M059J (cell line): ENCODE measurements around the gene BTN3A1. TPM values are rescaled to one million over a fixed set of nuclear protein-coding genes. Genes with fewer than 3 reads are reported as not detected.
"Not testable (repeated sequence)": the region's sequence is repeated elsewhere in the genome, so short reads cannot be mapped to it uniquely, and the experiment has no call there.

Experiments used
- DNase-seq: peaks from one replicate; pipeline ENCODE4 v3.0.0-alpha.2; 2012; ENCODE audit warnings: low read depth
- total RNA-seq: library from RNA; depleted of rRNA; stranded (reverse); fragments of >200 nt; shearing (Covaris generic); gene quantifications from 2 replicates; pipeline ENCODE4 v1.2.3, GENCODE V29; 2014

The BTN3A1 gene
- total RNA-seq, 1 experiment from 2014 or later = 72.7 TPM

DNA sequence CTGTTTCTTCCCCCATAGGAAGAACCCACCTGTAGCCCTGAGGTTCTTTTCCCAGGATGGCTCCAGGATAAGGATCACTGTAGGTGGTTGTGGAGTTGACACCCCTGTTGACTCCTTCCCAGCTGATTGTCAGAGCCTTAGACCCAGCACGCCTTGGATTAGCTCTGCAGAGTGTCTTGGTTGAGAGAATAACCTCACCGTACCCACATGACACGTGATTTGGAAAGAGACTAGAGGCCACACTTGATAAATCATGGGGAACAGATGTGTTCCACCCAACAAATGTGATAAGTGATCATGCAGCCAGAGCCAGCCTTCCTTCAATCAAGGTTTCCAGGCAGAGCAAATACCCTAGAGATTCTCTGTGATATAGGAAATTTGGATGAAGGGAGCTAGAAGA lies 12.2 kb downstream of the BTN3A1 start:
- DNase-seq = no peak

- DNase-seq = no peak
Observed at GRCh38 chr6:26415036-26415614, 13.1 kb downstream of the BTN3A1 start.

- peak; percentile 28 for DNase-seq
Observed at GRCh38 chr6:26415791-26416190, 13.7 kb downstream of the BTN3A1 start.

DNA sequence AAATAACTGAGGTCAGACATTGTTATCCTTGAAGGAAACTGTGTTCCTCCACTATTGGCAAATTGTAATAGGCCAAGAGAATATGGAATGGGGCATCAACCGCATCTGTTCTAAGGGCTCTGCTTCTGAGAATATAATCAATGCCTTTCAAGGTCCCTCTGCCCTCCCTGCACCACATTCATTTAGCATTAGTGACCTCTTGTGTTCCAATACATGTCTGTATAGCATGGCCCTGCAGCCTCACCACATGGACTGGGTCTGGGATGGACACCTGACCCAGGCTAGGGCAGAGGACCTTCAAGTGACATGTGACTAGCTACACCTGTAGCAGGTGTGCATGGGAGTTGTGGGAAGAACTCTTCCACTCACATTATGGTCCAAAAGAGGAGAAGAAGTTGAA lies 14.2 kb downstream of the BTN3A1 start:
- DNase-seq = no peak

DNA sequence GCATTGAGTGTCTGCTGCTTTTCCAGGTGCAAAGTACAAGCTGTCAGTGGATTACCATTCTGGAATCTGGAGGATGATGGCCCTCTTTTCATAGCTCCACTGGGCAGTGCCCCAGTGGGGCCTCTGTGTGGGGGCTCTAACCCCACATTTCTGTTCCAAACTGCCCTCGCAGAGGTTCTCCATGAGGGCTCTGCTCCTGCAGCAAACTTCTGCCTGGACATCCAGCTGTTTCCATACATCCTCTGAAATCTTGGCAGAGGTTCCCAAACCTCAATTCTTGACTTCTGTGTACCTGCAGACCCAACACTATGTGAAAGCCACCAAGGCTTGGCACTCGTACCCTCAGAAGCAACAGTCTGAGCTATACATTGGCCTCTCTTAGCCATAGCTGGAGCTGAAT lies 16.0 kb downstream of the BTN3A1 start:
- not testable (repeated sequence) for DNase-seq

GRCh38 chr6:26418795-26419194 lies 16.7 kb downstream of the BTN3A1 start:
- not testable (repeated sequence) for DNase-seq

GRCh38 chr6:26420688-26421171 lies 18.7 kb downstream of the BTN3A1 start:
- DNase-seq = peak; percentile 72

- DNase-seq = peak; percentile 97
Observed at GRCh38 chr6:26421259-26422144, 19.4 kb downstream of the BTN3A1 start.

GRCh38 chr6:26422329-26422728 lies 20.3 kb downstream of the BTN3A1 start:
- DNase-seq = no peak

DNA sequence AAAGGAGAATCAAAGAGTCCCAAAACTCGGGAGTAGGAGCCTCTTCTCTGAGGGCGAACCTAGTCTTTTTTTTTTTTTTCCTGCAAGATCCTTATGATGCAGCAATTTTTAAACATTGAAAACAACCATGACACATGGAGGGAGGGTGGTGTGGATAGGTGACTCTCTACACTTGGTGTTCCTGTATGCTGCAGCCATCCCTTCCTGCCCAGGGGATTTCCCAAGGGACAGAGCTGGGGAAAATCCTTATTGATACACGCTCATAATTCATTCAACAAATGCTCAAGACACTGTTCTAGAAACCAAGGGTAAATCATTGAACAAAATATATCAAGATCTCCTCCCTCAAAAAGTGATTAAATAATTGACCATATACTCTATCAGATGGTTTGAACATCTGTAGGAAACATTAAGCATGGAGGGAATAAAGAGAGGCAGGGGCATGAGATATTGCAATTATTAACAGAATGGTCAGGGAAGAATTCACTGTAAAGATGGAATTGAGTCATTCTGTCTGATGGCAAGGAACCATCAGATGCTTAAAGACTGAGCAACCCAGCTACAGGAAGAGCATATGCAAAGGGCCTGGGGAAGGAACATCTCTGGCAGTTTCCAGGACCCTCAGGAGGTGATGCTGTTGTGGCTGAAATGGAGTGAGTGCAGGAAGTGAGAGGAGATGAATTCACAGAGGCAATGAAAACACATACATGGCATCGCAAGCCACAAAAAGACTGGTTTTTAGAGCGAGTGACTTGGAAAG lies 24.8 kb downstream of the BTN3A1 start:
- DNase-seq = no peak

- DNase-seq = no peak
Observed at GRCh38 chr6:26427451-26427809, 25.4 kb downstream of the BTN3A1 start.

GRCh38 chr6:26428206-26428605 lies 26.1 kb downstream of the BTN3A1 start:
- DNase-seq = no peak

- no peak for DNase-seq
Observed at GRCh38 chr6:26430787-26431186, 28.7 kb downstream of the BTN3A1 start.

DNA sequence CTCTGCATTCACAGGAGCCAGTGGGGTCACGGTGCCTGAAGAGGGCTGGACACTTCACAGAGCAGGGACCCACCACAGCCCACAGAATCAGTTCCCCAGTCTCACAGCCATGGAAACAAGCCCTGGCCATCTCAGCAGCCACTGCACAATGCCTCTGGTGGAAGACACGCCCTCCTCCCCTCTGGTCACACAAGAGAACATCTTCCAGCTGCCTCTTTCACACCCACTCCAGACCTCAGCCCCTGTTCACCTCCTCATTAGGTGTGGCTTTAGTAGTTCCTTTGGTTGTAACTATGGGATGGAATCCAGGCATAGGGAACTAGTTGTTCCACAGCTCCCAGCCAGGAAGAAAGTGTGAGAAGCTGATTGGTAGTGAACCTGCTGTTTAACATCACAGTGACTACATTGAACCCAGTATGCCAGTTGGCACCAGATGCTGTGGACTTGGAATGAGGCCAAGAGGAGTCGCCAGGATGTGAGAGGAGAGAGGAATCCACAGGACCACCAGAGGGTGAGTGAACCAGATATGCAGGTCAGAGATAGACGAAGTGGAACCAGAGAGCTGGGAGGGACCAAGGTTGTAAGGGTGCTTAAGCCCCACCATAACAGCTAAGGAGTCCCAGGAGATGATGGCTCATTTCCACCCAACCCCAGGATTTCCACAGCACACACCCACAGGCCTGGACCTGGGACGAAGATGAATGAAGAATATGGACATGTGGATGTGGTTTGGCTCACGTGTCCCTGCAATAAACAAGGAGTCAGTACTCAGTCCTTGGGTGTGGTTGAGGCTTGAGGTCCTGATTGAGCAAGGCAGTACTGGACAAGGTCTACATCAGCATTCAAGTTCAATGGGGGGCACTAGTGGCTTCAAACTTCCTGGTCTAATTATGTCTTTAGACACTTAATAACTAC lies 29.4 kb downstream of the BTN3A1 start:
- DNase-seq = no peak

DNA sequence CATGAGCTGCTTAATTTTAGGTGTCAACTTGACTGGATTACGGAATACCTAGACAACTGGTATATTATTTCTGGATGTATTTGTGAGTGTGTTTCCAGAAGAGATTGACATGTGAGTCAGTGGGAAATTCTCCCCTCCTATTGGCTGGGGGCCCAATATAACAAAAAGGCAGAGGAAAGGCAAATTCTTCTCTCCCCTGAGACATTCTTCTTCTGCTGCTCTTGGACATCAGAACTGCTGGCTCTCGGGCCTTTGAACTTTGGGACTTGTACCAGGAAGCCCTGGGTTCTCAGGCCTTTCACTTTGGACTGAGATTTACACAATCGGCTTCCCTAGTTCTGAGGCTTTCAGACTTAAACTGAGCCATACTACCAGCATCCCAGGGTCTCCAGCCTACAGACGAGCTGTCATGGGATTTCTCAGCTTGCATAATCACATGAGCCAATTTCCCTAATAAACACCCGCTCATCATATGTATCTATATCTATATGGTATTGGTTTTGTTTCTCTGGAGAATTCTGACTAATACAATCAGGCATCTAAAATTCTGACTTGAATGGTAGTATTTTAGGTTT lies 30.6 kb downstream of the BTN3A1 start:
- DNase-seq = no peak

DNA sequence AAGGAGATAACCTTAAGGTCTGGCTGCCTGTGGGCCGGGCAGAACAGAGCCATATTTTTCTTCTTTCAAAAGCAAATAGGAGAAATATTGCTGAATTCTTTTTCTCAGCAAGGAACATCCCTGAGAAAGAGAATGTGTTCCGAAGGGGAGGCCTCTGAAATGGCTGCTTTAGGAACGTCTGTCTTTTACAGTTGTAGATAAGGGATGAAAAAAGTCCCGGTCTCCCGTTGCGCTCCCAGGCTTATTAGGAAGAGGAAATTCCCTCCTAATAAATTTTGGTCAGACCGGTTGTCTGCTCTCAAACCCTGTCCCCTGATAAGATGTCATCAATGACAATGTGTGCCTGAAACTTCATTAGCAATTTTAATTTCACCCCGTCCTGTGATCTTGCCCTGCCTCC lies 31.6 kb downstream of the BTN3A1 start:
- DNase-seq = not testable (repeated sequence)

DNA sequence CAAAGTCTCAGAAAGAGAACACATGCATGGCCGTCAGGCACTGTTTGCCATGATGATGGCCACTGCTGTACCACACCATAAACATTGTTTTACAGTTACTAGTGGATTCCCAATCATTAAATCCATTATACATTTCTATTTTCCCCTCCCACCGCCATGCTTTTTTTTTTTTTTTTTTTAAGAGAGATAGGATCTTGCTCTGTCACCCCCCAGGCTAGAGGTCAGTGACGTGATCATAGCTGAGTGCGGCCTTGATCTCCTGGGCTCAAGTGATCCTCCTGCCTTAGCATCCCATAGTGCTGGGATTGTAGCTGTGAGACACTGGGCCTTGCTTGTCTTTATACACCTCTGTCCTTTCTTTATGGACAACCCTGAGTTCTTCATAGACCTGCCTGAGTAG lies 33.9 kb downstream of the BTN3A1 start:
- no peak for DNase-seq

- no peak for DNase-seq
Observed at GRCh38 chr6:26437550-26437949, 35.5 kb downstream of the BTN3A1 start.

DNA sequence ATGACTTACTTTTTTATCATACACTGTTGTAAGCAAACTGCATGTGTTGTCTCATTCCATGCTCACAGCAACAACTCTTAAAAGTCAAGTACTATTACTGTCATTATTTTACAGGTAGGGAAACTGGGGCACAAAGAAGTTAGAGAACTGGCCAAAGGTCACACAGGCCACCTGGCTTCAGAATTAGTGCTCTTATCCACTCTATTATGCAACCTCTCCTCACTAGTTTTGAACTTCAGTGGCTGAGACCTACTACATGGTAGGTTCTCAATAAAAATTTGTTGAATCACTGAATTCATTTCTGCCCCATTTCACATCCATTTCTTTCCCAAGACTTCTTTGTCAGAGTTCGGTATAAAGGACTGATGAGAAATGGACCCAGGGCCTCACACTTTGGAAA lies 35.9 kb downstream of the BTN3A1 start:
- no peak for DNase-seq

DNA sequence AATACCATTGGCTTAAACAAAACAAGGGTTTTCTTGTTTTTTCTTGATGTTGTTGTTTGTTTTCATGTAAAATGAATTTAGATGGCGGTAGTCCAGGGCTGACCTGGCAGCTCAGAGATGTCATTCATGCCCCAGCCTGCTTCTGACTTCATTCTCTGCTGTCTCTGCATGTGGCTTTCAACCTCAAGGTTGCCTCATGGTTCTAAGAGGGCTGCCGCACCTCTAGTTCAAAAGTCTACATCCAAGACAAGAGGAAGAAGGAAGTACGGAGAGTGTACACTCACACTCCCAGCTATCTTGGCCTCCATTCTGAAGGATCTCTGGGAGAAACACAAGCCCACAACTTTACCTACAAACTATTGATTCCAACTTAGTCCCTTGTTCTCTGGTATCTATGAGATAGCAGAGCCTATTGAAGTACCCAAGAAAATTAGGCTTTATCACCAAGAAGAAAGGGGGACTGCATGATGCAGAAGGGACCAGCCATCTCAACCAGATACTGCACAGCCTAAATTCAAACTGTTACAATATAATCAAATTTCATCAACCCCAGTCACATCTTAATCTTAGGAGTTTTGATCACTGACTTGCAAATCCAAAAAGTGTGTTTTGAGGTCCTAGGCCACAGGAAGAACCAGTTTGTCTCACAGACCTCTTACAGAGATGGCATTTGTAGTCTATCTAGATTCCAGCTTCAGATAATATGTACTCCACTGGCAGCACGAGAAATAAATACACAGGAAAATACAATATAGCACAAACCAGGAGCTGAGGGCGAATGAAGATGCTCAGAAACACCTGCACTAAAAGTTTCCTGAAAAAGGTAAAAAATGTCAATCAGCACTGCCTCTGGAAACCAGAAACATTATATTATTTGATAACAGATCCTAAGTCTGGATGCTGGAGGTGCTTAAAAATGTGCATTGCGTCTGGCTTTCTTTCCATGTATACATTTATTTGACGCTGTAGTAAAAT lies 37.4 kb downstream of the BTN3A1 start:
- no peak for DNase-seq
